Uterus (tissue), 4 donors: ENCODE data around the gene CELF4. TPM values are rescaled to one million over a fixed set of nuclear protein-coding genes. Genes with fewer than 3 reads are reported as not detected.

ENCODE experiments used
- DNase-seq, 2 donors: peaks; one replicate each; pipeline ENCODE4 v3.0.0-alpha.2; 2019 to 2020
- H3K27ac ChIP-seq, 2 donors: fragments of 200-600 bp; sonication (generic); 1 replicate in 1 of 2; 2 replicates in 1 of 2; pipeline ENCODE4 v1.5.1; 2016 to 2018
- H3K27me3 ChIP-seq, 2 donors: fragments of 200-600 bp; sonication (generic); one replicate each; pipeline ENCODE4 v1.5.1; 2018 to 2019; ENCODE audit warnings: control low read depth in 1 of 2
- H3K36me3 ChIP-seq, 2 donors: fragments of 200-600 bp; sonication (generic); one replicate each; pipeline ENCODE4 v1.5.1; 2019; ENCODE audit warnings: control low read depth in 1 of 2
- H3K4me1 ChIP-seq, 2 donors: fragments of 200-600 bp; sonication (generic); one replicate each; pipeline ENCODE4 v1.5.1; 2018 to 2019; ENCODE audit warnings: control low read depth in 1 of 2
- H3K4me3 ChIP-seq, 2 donors: fragments of 200-600 bp; sonication (generic); 1 replicate in 1 of 2; 2 replicates in 1 of 2; pipeline ENCODE4 v1.5.1; 2018 to 2019; ENCODE audit warnings: mild to moderate bottlenecking in 1 of 2
- H3K9me3 ChIP-seq, 2 donors: fragments of 200-600 bp; sonication (generic); one replicate each; pipeline ENCODE4 v1.5.1; 2019; ENCODE audit warnings: control low read depth in 1 of 2
- POLR2A ChIP-seq, 2 donors: fragments of 450-650 bp; IDR thresholded peaks; one replicate each; pipeline ENCODE4 v1.6.1; 2016; ENCODE audit warnings: antibody characterized with exemption in 2 of 2, mild to moderate bottlenecking in 1 of 2, moderate library complexity in 1 of 2
- intact Hi-C: fragments of 100-400 bp; cut with DNase I; formaldehyde crosslinking; loops from one replicate; pipeline ENCODE4 v1.15.1; 2023; ENCODE audit warnings: low total_unique reads
- total RNA-seq, 4 donors: library from RNA; depleted of rRNA in 3 of 4; stranded (reverse); fragments of >200 nt in 3 of 4; gene quantifications; one replicate each; pipeline versions ENCODE4 v1.1.0 to v1.2.4, GENCODE V29; 2014 to 2023
- TF ChIP-seq, protein P1 (sequence below), 4 experiments: fragments of 200-600 bp in 2 of 4; fragments of 450-650 bp in 2 of 4; sonication (generic) in 2 of 4; IDR thresholded peaks; one replicate each; pipeline ENCODE4 v1.5.1; 2016 to 2019; ENCODE audit warnings: antibody characterized with exemption in 4 of 4, mild to moderate bottlenecking in 2 of 4, moderate library complexity in 1 of 4
- donor health status: DM: yes; HTN: yes; CAD: no.

The CELF4 gene
- total RNA-seq, 4 donors from 2014 or later = 0.18 to 1.7 TPM; not detected in 2

DNA sequence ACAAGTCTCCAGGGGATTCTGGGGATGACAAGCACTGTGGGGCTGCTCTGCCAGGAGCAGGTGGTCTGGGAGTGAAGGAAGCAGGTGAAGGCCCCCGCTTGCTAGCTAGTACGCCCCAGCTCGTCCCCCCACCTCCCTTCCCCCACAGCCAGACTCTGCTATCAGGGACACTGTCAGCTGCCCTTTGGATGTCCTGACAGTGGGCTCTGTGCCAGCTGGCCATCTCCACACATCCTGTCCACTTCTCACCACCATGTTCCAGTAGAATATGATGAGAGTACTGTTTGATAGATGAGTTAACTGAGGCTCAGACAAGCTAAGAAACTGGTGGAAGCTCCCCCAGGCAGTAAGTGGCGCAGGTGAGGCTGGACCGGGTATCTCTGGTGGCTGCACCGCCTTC is 276.2 kb downstream of the CELF4 start:
- Histone ChIP-seq H3K9me3 (no peaks in the 10 kb centered on the region), H3K4me3 (no peak overlapping the region), H3K27ac (no peak overlapping the region), H3K36me3 (no peaks in the 10 kb centered on the region), H3K27me3 (no peaks in the 10 kb centered on the region), H3K4me1 (no peaks in the 10 kb centered on the region)
- DNase-seq = no peak
- no peak for TF ChIP-seq POLR2A (IDR thresholded peaks at IDR 0.05)
- TF ChIP-seq, protein P1, sequence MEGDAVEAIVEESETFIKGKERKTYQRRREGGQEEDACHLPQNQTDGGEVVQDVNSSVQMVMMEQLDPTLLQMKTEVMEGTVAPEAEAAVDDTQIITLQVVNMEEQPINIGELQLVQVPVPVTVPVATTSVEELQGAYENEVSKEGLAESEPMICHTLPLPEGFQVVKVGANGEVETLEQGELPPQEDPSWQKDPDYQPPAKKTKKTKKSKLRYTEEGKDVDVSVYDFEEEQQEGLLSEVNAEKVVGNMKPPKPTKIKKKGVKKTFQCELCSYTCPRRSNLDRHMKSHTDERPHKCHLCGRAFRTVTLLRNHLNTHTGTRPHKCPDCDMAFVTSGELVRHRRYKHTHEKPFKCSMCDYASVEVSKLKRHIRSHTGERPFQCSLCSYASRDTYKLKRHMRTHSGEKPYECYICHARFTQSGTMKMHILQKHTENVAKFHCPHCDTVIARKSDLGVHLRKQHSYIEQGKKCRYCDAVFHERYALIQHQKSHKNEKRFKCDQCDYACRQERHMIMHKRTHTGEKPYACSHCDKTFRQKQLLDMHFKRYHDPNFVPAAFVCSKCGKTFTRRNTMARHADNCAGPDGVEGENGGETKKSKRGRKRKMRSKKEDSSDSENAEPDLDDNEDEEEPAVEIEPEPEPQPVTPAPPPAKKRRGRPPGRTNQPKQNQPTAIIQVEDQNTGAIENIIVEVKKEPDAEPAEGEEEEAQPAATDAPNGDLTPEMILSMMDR (IDR thresholded peaks at IDR 0.05) = no peak
- intact Hi-C loops = no loop called here

DNA sequence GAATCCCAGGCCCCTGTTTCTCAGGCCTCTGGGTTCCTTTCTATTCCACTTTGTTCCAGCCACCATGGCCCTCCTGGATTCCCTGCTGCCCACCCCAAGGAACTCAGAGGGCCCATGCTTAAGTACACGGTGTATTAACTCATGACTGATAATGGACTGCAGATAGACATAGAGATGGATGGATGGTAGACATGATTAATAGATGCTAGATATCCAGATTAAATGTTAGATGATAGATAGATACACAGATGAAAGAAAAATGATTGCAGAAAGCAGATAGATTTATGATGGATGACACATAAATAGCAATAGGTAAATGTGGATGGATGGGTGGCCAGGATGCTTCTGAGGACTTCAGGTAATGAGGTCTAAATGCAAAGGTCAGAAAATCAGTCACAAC is 278.0 kb downstream of the CELF4 start:
- TF ChIP-seq POLR2A (IDR thresholded peaks at IDR 0.05) = no peak
- TF ChIP-seq, protein P1 (IDR thresholded peaks at IDR 0.05) = no peak
- Histone ChIP-seq H3K9me3 (no peaks in the 10 kb centered on the region), H3K36me3 (no peaks in the 10 kb centered on the region), H3K4me1 (no peaks in the 10 kb centered on the region), H3K27ac (no peak overlapping the region), H3K4me3 (no peak overlapping the region), H3K27me3 (no peaks in the 10 kb centered on the region)
- intact Hi-C loops = no loop called here
- DNase-seq = no peak

DNA sequence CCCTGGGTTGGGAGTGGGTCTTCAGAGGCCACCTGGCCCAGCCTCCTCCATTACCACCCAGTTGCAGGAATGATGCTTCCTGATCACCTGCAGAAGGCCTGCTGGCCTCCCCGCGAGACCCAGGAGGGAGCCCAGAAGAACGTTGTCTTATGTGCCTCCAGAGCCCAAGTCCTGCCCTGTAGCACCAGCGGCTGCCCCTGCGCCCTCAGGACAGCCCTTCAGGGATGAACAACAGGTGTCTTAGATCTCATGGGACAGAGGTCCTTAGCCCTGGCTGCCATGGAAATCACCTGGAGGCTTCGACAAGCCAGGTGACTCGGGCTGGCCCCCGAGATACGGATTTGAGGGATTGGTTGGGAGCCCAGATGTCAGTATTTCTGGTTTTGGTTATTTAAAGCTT is 278.8 kb downstream of the CELF4 start:
- Histone ChIP-seq H3K27me3 (no peaks in the 10 kb centered on the region), H3K9me3 (no peaks in the 10 kb centered on the region), H3K36me3 (no peaks in the 10 kb centered on the region), H3K4me1 (no peaks in the 10 kb centered on the region), H3K27ac (no peak overlapping the region), H3K4me3 (no peak overlapping the region)
- TF ChIP-seq, protein P1 (IDR thresholded peaks at IDR 0.05) = no peak
- TF ChIP-seq POLR2A (IDR thresholded peaks at IDR 0.05) = no peak
- DNase-seq = no peak
- intact Hi-C loops = no loop called here

DNA sequence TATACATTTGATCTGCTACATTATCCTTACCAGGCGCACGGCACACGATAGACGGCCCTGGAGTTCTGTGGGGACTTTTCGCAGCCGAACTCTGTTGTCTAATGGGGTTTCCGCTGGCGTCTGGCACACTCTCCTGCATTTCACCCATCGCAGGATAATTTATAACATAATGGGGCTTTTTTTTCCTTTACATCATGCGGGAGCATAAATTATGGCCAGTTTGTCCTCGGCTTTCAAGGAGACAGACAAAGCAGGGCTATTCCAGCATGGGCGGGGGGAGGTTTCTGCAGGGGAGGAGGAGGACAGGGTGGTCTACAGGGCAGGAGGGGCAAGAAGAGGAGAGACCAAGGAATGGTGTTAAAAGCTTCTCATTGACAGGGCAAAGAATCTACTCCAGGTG is 279.8 kb downstream of the CELF4 start:
- Histone ChIP-seq H3K4me3 (no peak overlapping the region), H3K27me3 (no peaks in the 10 kb centered on the region), H3K4me1 (no peaks in the 10 kb centered on the region), H3K27ac (no peak overlapping the region), H3K9me3 (no peaks in the 10 kb centered on the region), H3K36me3 (no peaks in the 10 kb centered on the region)
- DNase-seq = no peak
- intact Hi-C loops = no loop called here
- TF ChIP-seq, protein P1 (IDR thresholded peaks at IDR 0.05) = no peak

DNA sequence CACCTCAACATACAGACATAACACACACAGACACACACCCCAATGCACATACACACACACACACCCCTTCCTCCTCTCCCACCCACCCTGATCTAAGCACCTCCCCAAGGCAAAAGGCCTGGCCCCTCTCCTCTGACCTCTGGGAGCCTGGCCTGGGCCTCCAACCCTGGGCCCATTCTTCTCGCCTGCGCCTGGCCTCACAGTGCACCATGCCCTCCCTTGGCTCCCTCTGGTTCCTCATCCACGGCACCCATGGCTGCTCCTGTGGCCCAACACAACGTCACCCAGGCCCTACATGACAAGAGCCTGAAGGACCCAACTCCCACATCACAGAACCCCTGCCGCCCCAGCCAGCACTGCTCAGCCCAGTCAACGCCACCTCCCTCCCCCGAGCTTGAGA is 281.3 kb downstream of the CELF4 start:
- H3K4me1 ChIP-seq = no peaks in the 10 kb centered on the region
- H3K9me3 ChIP-seq = no peaks in the 10 kb centered on the region
- no peak for DNase-seq
- intact Hi-C loops = no loop called here
- TF ChIP-seq, protein P1 (IDR thresholded peaks at IDR 0.05) = no peak
- TF ChIP-seq POLR2A (IDR thresholded peaks at IDR 0.05) = no peak
- H3K27me3 ChIP-seq = no peaks in the 10 kb centered on the region
- no peaks in the 10 kb centered on the region for H3K36me3 ChIP-seq
- no peak overlapping the region for H3K27ac ChIP-seq
- no peak overlapping the region for H3K4me3 ChIP-seq
